HCT116 (cell line): Measurements from ENCODE around the gene TIMM21. TPM values are rescaled to one million over a fixed set of nuclear protein-coding genes. Genes with fewer than 3 reads are reported as not detected.

ENCODE experiments used
- ATAC-seq: fragments of 200-7000 bp; cut with Tn5 transposase; 2 replicates; pipeline ENCODE4 v1.9.1; 2020; ENCODE audit warnings: mild to moderate bottlenecking, moderate library complexity
- BruUV-seq: library from RNA; stranded (reverse); fragments of 400-500 nt; replicated peaks from 2 replicates; lab custom pipeline; 2021; lab: Mats Ljungman, UMichigan
- CTCF ChIA-PET: fragments of 300-600 bp; sonication (Branson Sonifier 250); formaldehyde crosslinking; loops from one replicate; lab custom pipeline; 2021; ENCODE audit warnings: antibody characterized with exemption; lab: Charles Lee
- POLR2A ChIA-PET: fragments of 300-600, 350-600 bp; sonication (Branson Sonifier 250); formaldehyde crosslinking; loops from one replicate; lab custom pipeline; 2021; ENCODE audit warnings: antibody characterized with exemption; lab: Charles Lee
- RAD21 ChIA-PET, 2 experiments: fragments of 300-600 bp; sonication (Branson Sonifier 250); formaldehyde crosslinking; loops; one replicate each; lab custom pipeline; 2023; ENCODE audit warnings: low total read pairs in 2 of 2; ENCODE audit not compliant: uncharacterized antibody in 2 of 2, unreplicated experiment in 2 of 2, low non-redundant PET in 1 of 2; lab: Charles Lee
- DNase-seq: peaks from one replicate; pipeline ENCODE4 v3.0.0-alpha.2; 2010; ENCODE audit warnings: low read depth, low spot score
- H2AFZ ChIP-seq: fragments of 200-600 bp; shearing (Covaris generic), sonication (generic); 2 replicates; pipeline ENCODE4 v1.6.1; 2017; ENCODE audit warnings: low read depth, mixed run types, mixed read lengths, antibody characterized with exemption, low read length; ENCODE audit not compliant: poor library complexity, severe bottlenecking
- H3K27ac ChIP-seq: 2 replicates; pipeline ENCODE4 v1.5.1; 2012; ENCODE audit warnings: low read depth, low read length
- H3K27me3 ChIP-seq: fragments of 200-600 bp; sonication (generic); 2 replicates; pipeline ENCODE4 v1.6.1; 2016; ENCODE audit warnings: mixed run types, low read length, mixed read lengths; ENCODE audit not compliant: insufficient read depth
- H3K36me3 ChIP-seq, 2 experiments: fragments of 200-500 bp in 1 of 2; fragments of 200-600 bp in 1 of 2; sonication (Bioruptor generic) in 1 of 2; sonication (generic) in 1 of 2; 2 replicates each; pipeline versions ENCODE4 v1.5.1 to v1.6.1; 2014 to 2016; ENCODE audit warnings: low read length in 2 of 2, inconsistent platforms in 1 of 2, mixed read lengths in 1 of 2, mixed run types in 1 of 2; ENCODE audit not compliant: insufficient read depth in 2 of 2, control insufficient read depth in 1 of 2
- H3K4me1 ChIP-seq, 2 experiments: fragments of 200-600 bp in 1 of 2; sonication (generic) in 1 of 2; 2 replicates each; pipeline versions ENCODE4 v1.5.1 to v1.6.1; 2012 to 2017; ENCODE audit warnings: low read length in 2 of 2, inconsistent platforms in 1 of 2, mild to moderate bottlenecking in 1 of 2, mixed read lengths in 1 of 2, mixed run types in 1 of 2, moderate library complexity in 1 of 2; ENCODE audit not compliant: insufficient read depth in 2 of 2, control insufficient read depth in 1 of 2
- H3K4me2 ChIP-seq: fragments of 200-600 bp; sonication (generic); 2 replicates; pipeline ENCODE4 v1.6.1; 2017; ENCODE audit warnings: mixed run types, low read length, mixed read lengths
- H3K4me3 ChIP-seq, 2 experiments: fragments of 200-600 bp in 1 of 2; sonication (generic) in 1 of 2; replicated peaks in 1 of 2; 2 replicates each; pipeline ENCODE4 v1.5.1; 2011 to 2016; ENCODE audit warnings: low read length in 2 of 2, control low read depth in 1 of 2, low read depth in 1 of 2, mild to moderate bottlenecking in 1 of 2, mixed read lengths in 1 of 2, mixed run types in 1 of 2
- H3K79me2 ChIP-seq: fragments of 200-600 bp; sonication (generic); 2 replicates; pipeline ENCODE4 v1.6.1; 2017; ENCODE audit warnings: mild to moderate bottlenecking, mixed run types, low read length, moderate library complexity, mixed read lengths; ENCODE audit not compliant: insufficient read depth
- H3K9ac ChIP-seq: fragments of 200-600 bp; sonication (generic); 2 replicates; pipeline ENCODE4 v1.6.1; 2016; ENCODE audit warnings: low read length, mixed read lengths
- H3K9me2 ChIP-seq: fragments of 200-600 bp; sonication (generic), shearing (Covaris generic); 2 replicates; pipeline ENCODE4 v1.6.1; 2017; ENCODE audit warnings: mixed run types, mild to moderate bottlenecking, moderate library complexity; ENCODE audit not compliant: insufficient read depth
- H3K9me3 ChIP-seq, 2 experiments: fragments of 200-500 bp in 1 of 2; fragments of 200-600 bp in 1 of 2; sonication (Bioruptor generic) in 1 of 2; sonication (generic) in 1 of 2; 2 replicates each; pipeline ENCODE4 v1.6.1; 2014 to 2017; ENCODE audit warnings: low read length in 2 of 2, mixed read lengths in 2 of 2, inconsistent platforms in 1 of 2, low read depth in 1 of 2, mild to moderate bottlenecking in 1 of 2, mixed run types in 1 of 2, moderate library complexity in 1 of 2; ENCODE audit not compliant: control insufficient read depth in 1 of 2, insufficient read depth in 1 of 2
- H4K20me1 ChIP-seq: fragments of 200-600 bp; sonication (generic), shearing (Covaris generic); 2 replicates; pipeline ENCODE4 v1.6.1; 2017; ENCODE audit warnings: mixed run types, mild to moderate bottlenecking, moderate library complexity; ENCODE audit not compliant: insufficient read depth
- CBX3 ChIP-seq: IDR thresholded peaks from 2 replicates; pipeline ENCODE4 v1.6.1; 2012; ENCODE audit warnings: low read depth
- EGR1 ChIP-seq: IDR thresholded peaks from 2 replicates; pipeline ENCODE4 v1.6.1; 2012; ENCODE audit warnings: low read depth
- ELF1 ChIP-seq: IDR thresholded peaks from 2 replicates; pipeline ENCODE4 v1.6.1; 2012; ENCODE audit warnings: low read depth, borderline replicate concordance
- EZH2 ChIP-seq: fragments of 200-600 bp; sonication (generic); IDR thresholded peaks from 2 replicates; pipeline ENCODE4 v1.6.1; 2017; ENCODE audit warnings: antibody characterized with exemption, mixed run types
- EZH2phosphoT487 ChIP-seq: fragments of 200-600 bp; IDR thresholded peaks from 2 replicates; pipeline ENCODE4 v1.6.1; 2018; ENCODE audit warnings: antibody characterized with exemption, borderline replicate concordance
- FOSL1 ChIP-seq: IDR thresholded peaks from 2 replicates; pipeline ENCODE4 v1.6.1; 2012; ENCODE audit warnings: low read depth
- JUND ChIP-seq: IDR thresholded peaks from 2 replicates; pipeline ENCODE4 v1.6.1; 2012
- POLR2A ChIP-seq: IDR thresholded peaks from 2 replicates; pipeline ENCODE4 v1.7.0; 2011; ENCODE audit warnings: borderline replicate concordance; ENCODE audit not compliant: insufficient read depth, insufficient read length; ENCODE audit errors: extremely low read depth
- RAD21 ChIP-seq: IDR thresholded peaks from 2 replicates; pipeline ENCODE4 v1.6.1; 2012; ENCODE audit warnings: low read depth, mild to moderate bottlenecking
- SIN3A ChIP-seq: IDR thresholded peaks from 2 replicates; pipeline ENCODE4 v1.6.1; 2012; ENCODE audit warnings: low read depth
- SP1 ChIP-seq: IDR thresholded peaks from 2 replicates; pipeline ENCODE4 v1.6.1; 2012; ENCODE audit warnings: low read depth
- SRF ChIP-seq: IDR thresholded peaks from 2 replicates; pipeline ENCODE4 v1.6.1; 2012; ENCODE audit warnings: low read depth
- TCF7L2 ChIP-seq: IDR thresholded peaks from 2 replicates; pipeline ENCODE4 v1.7.0; 2011; ENCODE audit warnings: borderline replicate concordance, inconsistent platforms; ENCODE audit not compliant: insufficient read depth, insufficient read length; ENCODE audit errors: extremely low read depth
- YY1 ChIP-seq: IDR thresholded peaks from 2 replicates; pipeline ENCODE4 v1.6.1; 2011; ENCODE audit warnings: low read length, low read depth, moderate library complexity, mild to moderate bottlenecking; ENCODE audit not compliant: insufficient replicate concordance; ENCODE audit errors: extremely low read depth
- ZFX ChIP-seq: fragments of 450-650 bp; IDR thresholded peaks from 2 replicates; pipeline ENCODE4 v1.6.1; 2017
- ZNF274 ChIP-seq: fragments of 200-500 bp; sonication (Bioruptor generic); IDR thresholded peaks from 2 replicates; pipeline ENCODE4 v1.6.1; 2014; ENCODE audit warnings: mild to moderate bottlenecking, low read depth, low read length, inconsistent platforms
- intact Hi-C: fragments of 100-400 bp; cut with micrococcal nuclease; formaldehyde crosslinking; loops from 2 replicates; pipeline ENCODE4 v1.10.0; 2022
- total RNA-seq: library from RNA; stranded (reverse); gene quantifications from one replicate; pipeline ENCODE4 v1.2.1, GENCODE V29; 2021; ENCODE audit not compliant: unreplicated experiment
- TF ChIP-seq, protein P1 (sequence below): IDR thresholded peaks from 2 replicates; pipeline ENCODE4 v1.6.1; 2012
- TF ChIP-seq, protein P2 (sequence below): IDR thresholded peaks from 2 replicates; pipeline ENCODE4 v1.6.1; 2012; ENCODE audit warnings: low read depth
- TF ChIP-seq, protein P3 (sequence below), 3 experiments: fragments of 200-600 bp in 1 of 3; sonication (generic) in 1 of 3; IDR thresholded peaks in 2 of 3; conservative IDR thresholded peaks in 1 of 3; 2 replicates each; pipeline ENCODE4 v1.5.1; 2012 to 2017; ENCODE audit warnings: low read depth in 2 of 3, low read length in 2 of 3, antibody characterized with exemption in 1 of 3, borderline replicate concordance in 1 of 3, control low read depth in 1 of 3, mild to moderate bottlenecking in 1 of 3, mixed read lengths in 1 of 3, mixed run types in 1 of 3, moderate library complexity in 1 of 3; ENCODE audit not compliant: insufficient read depth in 1 of 3
- TF ChIP-seq, protein P4 (sequence below): IDR thresholded peaks from 2 replicates; pipeline ENCODE4 v1.6.1; 2012

Gene TIMM21
- total RNA-seq, 1 experiment from 2014 or later, result 33.3 TPM

DNA sequence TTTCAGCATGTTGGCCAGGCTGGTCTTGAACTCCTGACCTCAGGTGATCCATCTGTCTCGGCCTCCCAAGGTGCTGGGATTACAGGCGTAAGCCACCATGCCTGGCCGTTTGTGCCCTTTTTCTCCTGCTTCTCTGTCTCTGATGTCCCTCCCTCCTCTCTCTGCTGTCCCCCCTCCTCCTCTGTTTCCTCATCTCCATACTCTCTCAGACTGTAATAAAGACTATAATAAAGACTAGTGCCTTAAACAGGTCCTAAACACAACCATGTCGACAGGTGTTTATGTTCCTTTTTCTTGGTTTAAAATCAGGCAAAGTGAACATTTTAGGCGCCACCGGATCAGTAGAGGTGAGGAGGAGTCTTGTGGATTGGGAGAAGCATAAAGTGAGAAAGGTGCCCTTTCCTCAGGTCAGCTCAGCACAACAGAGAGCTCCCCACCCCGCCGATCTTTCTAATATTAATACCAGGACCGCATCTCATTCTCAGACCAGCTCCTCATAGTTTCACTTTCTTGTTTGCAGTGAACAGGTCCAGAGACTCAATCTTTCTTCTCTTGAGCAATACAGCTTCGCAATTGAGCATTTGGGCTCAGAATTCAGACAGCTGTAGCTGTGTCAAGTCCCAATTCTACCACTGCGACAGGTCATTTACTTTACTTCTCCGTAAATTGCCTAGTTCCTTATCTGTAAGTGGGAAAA is 23.7 kb downstream of the TIMM21 start:
- TF ChIP-seq, protein P1, sequence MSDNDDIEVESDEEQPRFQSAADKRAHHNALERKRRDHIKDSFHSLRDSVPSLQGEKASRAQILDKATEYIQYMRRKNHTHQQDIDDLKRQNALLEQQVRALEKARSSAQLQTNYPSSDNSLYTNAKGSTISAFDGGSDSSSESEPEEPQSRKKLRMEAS, result no peak
- no peak for TF ChIP-seq SIN3A
- TF ChIP-seq EZH2, result no peak
- TF ChIP-seq ELF1, result no peak
- TF ChIP-seq SRF, result no peak
- no peak for TF ChIP-seq ZFX
- TF ChIP-seq TCF7L2, result no peak
- no peak for TF ChIP-seq JUND
- no peak for TF ChIP-seq FOSL1
- TF ChIP-seq, protein P2, sequence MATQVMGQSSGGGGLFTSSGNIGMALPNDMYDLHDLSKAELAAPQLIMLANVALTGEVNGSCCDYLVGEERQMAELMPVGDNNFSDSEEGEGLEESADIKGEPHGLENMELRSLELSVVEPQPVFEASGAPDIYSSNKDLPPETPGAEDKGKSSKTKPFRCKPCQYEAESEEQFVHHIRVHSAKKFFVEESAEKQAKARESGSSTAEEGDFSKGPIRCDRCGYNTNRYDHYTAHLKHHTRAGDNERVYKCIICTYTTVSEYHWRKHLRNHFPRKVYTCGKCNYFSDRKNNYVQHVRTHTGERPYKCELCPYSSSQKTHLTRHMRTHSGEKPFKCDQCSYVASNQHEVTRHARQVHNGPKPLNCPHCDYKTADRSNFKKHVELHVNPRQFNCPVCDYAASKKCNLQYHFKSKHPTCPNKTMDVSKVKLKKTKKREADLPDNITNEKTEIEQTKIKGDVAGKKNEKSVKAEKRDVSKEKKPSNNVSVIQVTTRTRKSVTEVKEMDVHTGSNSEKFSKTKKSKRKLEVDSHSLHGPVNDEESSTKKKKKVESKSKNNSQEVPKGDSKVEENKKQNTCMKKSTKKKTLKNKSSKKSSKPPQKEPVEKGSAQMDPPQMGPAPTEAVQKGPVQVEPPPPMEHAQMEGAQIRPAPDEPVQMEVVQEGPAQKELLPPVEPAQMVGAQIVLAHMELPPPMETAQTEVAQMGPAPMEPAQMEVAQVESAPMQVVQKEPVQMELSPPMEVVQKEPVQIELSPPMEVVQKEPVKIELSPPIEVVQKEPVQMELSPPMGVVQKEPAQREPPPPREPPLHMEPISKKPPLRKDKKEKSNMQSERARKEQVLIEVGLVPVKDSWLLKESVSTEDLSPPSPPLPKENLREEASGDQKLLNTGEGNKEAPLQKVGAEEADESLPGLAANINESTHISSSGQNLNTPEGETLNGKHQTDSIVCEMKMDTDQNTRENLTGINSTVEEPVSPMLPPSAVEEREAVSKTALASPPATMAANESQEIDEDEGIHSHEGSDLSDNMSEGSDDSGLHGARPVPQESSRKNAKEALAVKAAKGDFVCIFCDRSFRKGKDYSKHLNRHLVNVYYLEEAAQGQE, result no peak
- TF ChIP-seq YY1, result no peak
- TF ChIP-seq ZNF274, result no peak
- TF ChIP-seq EGR1, result no peak
- no peak for TF ChIP-seq RAD21
- no peak for TF ChIP-seq POLR2A
- TF ChIP-seq, protein P3, sequence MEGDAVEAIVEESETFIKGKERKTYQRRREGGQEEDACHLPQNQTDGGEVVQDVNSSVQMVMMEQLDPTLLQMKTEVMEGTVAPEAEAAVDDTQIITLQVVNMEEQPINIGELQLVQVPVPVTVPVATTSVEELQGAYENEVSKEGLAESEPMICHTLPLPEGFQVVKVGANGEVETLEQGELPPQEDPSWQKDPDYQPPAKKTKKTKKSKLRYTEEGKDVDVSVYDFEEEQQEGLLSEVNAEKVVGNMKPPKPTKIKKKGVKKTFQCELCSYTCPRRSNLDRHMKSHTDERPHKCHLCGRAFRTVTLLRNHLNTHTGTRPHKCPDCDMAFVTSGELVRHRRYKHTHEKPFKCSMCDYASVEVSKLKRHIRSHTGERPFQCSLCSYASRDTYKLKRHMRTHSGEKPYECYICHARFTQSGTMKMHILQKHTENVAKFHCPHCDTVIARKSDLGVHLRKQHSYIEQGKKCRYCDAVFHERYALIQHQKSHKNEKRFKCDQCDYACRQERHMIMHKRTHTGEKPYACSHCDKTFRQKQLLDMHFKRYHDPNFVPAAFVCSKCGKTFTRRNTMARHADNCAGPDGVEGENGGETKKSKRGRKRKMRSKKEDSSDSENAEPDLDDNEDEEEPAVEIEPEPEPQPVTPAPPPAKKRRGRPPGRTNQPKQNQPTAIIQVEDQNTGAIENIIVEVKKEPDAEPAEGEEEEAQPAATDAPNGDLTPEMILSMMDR (IDR thresholded peaks at IDR 0.05 in 2 of 3, conservative IDR thresholded peaks at IDR 0.05 in 1 of 3; ENCODE audit: borderline replicate concordance in 1 of 3, insufficient read depth in 1 of 3, low read depth in 2 of 3, low read length in 2 of 3), result no peak
- no peak for TF ChIP-seq CBX3
- TF ChIP-seq, protein P4, sequence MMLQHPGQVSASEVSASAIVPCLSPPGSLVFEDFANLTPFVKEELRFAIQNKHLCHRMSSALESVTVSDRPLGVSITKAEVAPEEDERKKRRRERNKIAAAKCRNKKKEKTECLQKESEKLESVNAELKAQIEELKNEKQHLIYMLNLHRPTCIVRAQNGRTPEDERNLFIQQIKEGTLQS, result no peak
- no peak for TF ChIP-seq EZH2phosphoT487
- TF ChIP-seq SP1, result no peak
- Histone ChIP-seq H3K9ac (no peak overlapping the region), H3K79me2 (no peaks in the 10 kb centered on the region), H3K9me2 (no peaks in the 10 kb centered on the region), H3K9me3 (no peaks in the 10 kb centered on the region), H3K36me3 (no peaks in the 10 kb centered on the region), H3K4me2 (no peak overlapping the region), H3K4me3 (no peak overlapping the region), H3K27me3 (peaks cover 44% of the 10 kb centered on the region), H3K27ac (no peak overlapping the region), H3K4me1 (no peaks in the 10 kb centered on the region), H4K20me1 (no peaks in the 10 kb centered on the region), H2AFZ (no peak overlapping the region)
- ChIA-PET RAD21 (no interaction called here), CTCF (no interaction called here), POLR2A (no interaction called here)
- intact Hi-C loops, result no loop called here
- no TSS peak for BruUV-seq
- DNase-seq (no peak), ATAC-seq (no peak)
